GM15510 (cell line): ENCODE data around the gene ZNF609.

ENCODE experiments used
- POLR2A ChIP-seq: IDR thresholded peaks from 3 replicates; pipeline ENCODE4 v1.6.1; 2011; ENCODE audit warnings: borderline replicate concordance; ENCODE audit not compliant: insufficient read length; ENCODE audit errors: extremely low read depth

Gene ZNF609

GRCh38 chr15:64460206-64460723 lies at the start of gene ZNF609:
Gene ZNF609, plus strand, starts transcription at chr15:64460578. Its CDS starts 38,842 bp downstream, at chr15:64499420.
- TF ChIP-seq POLR2A = peak; percentile 68

GRCh38 chr15:64412216-64412615 lies 48.2 kb upstream of the ZNF609 start:
- TF ChIP-seq POLR2A = no peak

GRCh38 chr15:64422697-64423096 lies 37.7 kb upstream of the ZNF609 start:
- TF ChIP-seq POLR2A = no peak

- no peak for TF ChIP-seq POLR2A
Observed at GRCh38 chr15:64423970-64424369, 36.4 kb upstream of the ZNF609 start.

- no peak for TF ChIP-seq POLR2A
Observed at GRCh38 chr15:64425221-64425620, 35.2 kb upstream of the ZNF609 start.

- TF ChIP-seq POLR2A = no peak
Observed at GRCh38 chr15:64426845-64427465, 33.4 kb upstream of the ZNF609 start.

- TF ChIP-seq POLR2A = no peak
Observed at GRCh38 chr15:64429448-64429847, 30.9 kb upstream of the ZNF609 start.

- no peak for TF ChIP-seq POLR2A
Observed at GRCh38 chr15:64430000-64430735, 30.2 kb upstream of the ZNF609 start.

GRCh38 chr15:64437982-64438381 lies 22.4 kb upstream of the ZNF609 start:
- no peak for TF ChIP-seq POLR2A

- no peak for TF ChIP-seq POLR2A
Observed at GRCh38 chr15:64438653-64439447, 21.5 kb upstream of the ZNF609 start.

- no peak for TF ChIP-seq POLR2A
Observed at GRCh38 chr15:64441852-64442251, 18.5 kb upstream of the ZNF609 start.

- no peak for TF ChIP-seq POLR2A
Observed at GRCh38 chr15:64443016-64443415, 17.4 kb upstream of the ZNF609 start.

GRCh38 chr15:64443747-64444621 lies 16.4 kb upstream of the ZNF609 start:
- no peak for TF ChIP-seq POLR2A

- TF ChIP-seq POLR2A = no peak
Observed at GRCh38 chr15:64444836-64445235, 15.5 kb upstream of the ZNF609 start.
